OCI-M2 (cell line): ENCODE data around the gene KIF1B.

Source experiments
- DNase-seq: peaks from one replicate; lab custom pipeline; 2025; ENCODE audit not compliant: unreplicated experiment; lab: John Stamatoyannopoulos, UW

KIF1B gene

DNA sequence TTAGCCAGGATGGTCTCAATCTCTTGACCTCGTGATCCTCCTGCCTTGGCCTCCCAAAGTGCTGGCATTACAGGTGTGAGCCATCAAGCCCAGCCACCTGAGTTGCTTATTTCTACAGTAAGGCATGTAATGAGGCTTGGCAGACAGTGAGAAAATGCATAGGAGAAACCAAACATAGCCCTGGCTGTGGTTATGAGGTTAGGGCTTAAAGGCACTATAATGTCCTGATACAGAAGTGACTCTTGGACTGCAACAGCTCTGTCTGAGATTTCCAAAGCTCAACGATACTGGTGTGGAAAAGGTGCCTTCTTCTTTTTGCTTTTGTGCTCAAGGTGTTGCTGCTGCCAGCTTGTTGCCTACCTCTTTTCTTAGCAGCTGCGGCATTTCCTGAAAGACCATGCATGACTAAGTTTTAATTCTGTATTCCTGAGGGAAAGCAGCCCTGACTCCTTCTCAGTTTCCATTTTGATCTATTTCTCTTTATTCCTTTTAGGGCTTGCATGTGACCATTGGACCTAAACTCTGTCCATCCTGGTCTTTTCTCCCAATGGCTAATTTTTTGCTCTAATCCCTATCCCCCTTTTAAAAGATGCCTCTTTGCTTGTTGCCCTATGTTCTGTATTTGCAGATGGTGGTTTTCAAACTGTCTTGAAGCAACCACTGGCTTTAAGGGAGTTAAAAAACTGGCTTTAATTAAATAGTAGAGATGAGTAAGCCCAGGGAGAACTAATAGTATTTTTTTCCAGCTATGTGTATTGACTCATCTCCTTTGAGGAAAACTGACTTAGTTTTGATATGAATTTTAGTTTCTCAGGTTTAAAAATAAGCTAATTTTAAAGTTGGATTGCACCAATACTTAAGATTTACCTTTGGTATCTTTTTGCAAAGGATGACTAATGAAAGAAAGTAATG is 70.3 kb downstream of the KIF1B start:
- DNase-seq, result no peak

DNA sequence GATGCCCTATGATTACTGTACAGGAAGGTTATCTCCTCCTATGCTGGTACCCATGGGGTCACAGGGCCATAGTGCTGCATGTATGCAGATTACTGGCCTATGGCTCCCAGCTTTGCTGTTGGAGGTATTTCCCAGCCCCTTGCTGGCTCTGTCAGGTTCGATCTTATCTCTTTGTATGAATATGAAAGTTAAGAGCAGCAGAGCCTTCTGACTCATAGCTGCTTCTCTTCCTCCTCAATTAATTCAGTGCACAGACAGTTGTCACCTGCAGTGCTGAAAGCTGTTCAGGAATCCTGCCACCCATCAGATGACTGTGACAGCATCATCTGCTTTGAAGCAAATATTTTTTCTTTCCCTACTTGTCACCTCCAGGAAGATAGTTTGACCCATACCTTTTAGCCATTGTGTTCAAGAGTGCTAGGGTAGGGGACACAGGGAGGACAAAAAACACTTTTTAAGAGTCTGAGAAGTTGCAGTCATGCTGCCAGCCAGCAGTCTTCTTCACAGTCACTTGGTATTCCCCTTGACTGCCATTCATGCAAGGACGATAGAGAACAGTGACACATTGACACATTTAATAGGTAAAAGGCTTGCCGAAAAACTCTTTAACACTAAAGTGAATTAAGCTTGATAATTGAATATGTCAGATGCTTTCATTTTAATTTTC is 73.1 kb downstream of the KIF1B start:
- no peak for DNase-seq

DNA sequence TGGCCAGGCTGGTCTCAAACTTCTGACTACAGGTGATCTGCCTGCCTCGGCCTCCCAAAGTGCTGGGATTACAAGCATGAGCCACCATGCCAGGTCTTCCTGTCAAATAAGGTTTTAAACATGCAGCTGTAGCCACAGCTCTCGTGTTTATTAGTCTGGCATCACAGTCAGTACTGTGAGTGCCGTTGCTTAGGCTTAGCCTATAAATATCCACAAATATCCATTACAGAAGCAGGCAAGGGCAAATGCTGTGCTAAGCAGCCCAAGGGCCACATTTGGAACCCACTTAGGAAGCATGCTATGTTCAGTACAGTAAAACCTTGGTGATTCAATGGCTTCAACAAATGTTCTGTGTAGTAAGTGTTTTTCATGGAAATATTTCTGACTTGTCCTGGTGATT is 75.9 kb downstream of the KIF1B start:
- no peak for DNase-seq

DNA sequence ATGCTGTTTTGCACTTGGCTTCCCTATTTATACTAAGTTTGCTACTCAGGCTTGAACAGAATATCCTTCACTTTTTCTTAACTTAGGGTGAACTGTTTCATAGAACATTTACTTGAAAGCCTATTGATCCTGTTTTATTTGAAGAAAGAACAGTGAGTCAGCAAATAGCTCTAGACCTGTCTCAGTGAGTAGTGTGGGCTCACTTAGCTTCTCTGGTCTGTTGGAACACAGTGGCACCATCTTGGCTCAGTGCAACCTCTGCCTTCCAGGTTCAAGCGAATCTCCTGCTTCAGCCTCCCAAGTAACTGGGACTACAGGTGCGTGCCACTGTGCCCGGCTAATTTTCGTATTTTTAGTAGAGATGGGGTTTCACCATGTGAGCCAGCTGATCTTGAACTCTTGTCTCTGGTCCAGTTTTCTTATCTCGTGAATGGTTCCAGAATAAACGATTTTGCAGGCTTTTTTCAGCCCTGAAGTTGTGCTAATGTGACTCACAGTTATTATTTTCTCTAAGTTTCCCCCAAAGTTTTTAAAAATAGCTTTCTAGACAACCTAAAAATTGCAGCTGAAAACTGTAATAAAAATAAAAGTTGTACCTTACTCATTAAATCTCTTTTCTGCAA is 76.8 kb downstream of the KIF1B start:
- no peak for DNase-seq

DNA sequence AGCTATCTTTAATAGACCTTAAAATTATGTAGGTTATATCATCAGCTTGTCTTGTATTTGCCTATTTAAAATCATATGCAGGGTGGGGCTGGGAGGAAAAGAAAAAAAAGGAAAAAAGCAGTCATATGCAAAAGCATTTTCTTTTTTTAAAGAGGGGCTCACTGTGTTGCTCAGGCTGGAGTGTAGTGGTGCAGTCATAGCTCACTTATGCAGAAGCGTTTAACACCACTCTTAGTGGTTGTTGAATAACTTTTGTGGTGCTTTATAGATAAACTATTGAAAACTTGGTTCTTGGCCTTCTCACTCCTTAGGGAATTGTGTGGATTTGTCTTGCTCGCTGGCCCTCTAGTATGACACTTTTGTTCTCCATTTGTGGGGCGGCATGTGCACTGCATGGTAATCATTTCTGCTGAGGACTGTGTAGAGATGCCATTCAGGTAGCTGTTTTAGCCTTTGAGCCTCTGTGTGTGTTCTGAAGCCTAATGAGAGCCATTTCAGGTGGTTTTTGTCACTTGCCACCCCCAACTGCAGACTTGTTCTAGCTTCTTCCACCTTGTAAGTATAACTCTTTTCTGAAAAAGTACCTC is 77.8 kb downstream of the KIF1B start:
- DNase-seq, result no peak

DNA sequence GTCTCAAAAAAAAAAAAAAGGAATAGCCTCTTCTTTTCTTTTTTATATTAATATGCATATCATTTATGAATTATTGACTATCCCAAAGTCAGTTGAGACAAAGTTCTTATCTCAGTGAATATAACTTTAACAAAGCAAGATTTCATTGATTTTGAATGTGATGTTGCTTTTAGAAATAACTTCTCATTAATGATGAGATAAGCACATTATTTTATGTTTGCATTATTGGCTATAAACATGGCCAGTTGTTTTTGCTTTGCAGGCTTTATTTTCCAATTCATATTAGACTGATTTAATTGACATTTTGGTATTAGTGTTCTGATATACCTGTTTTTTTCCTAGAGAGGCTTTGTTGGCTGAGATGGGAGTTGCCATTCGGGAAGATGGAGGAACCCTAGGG is 81.3 kb downstream of the KIF1B start:
- DNase-seq, result no peak

DNA sequence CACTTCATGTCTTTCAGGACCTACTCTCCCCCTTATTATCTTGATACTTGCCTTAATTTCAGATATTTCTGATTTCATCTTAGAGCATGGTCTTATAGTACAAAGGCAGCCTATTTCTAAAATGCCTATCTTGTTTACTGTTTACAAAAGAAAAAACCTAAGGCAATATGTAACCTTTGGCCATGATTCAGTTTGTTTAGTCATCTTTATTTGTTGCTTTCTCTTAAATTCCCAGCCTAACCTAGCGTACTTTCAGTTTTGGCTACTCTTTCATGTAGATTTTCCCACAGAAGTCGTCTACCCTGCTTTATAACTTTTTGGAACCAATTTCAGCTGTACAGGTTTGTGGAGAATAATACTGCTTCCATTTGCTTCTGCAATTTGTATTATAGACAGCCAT is 81.8 kb downstream of the KIF1B start:
- DNase-seq, result no peak

DNA sequence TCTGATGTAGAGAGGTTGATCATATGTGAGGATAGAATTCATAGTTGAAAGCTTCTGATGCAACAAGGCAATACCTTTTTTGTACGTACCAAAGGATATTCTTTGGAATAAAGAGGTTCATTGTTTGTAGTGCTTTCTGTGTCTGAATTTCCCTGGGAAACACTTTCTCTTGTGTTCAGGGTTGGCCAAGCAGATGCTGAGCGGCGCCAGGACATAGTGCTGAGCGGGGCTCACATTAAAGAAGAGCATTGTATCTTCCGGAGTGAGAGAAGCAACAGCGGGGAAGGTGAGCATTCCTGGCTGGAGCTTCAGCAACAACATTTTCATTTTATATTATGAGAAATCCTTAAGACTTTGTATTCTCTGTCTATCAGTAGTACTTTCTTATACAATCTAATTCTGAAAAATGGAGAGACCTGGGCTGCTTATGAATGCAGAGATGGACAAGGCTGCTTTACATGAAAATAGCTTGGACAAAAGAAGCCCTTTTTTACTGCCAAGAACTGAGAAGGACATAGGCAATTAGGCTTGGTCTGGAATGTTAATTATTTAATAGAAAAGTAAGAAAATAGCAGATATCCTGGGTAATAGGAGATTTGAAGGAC is 85.2 kb downstream of the KIF1B start:
- no peak for DNase-seq

DNA sequence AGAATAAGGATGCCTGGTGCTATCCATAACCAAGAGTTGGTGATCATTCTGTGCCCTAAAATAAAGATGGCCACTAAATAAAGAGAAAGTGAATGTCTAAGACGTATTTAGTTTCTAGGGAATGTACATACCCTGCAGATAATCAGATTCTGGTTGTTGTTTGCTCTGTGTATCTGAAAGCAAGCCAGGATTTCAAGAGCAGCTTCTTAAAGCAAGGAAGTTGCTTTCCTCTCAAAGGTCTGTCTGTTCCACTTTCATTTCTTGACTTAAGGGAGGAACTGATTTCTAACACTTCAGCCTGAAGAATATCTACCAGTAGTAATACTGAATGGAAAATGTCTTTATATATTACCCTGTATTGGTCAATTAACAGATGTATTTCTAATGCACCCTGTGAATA is 88.8 kb downstream of the KIF1B start:
- DNase-seq, result no peak

DNA sequence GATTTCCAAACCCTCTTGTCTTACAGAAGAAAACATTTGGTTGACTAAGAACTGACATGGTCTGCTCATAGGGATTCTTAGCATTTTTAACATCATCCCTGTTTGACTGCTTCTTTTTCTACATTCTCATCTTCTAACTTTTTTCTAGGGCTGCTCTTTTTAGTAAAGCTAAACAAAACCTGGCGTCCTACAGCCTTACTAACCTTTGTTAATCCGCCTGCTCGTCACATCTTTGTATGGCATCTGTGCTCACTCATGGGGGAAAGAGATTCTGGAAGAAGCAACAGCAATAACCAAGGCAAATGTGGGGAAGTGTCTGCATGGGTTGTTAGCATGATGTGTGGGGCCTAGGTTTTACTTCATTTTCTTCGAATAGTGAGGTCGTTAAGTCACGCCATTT is 92.0 kb downstream of the KIF1B start:
- no peak for DNase-seq

DNA sequence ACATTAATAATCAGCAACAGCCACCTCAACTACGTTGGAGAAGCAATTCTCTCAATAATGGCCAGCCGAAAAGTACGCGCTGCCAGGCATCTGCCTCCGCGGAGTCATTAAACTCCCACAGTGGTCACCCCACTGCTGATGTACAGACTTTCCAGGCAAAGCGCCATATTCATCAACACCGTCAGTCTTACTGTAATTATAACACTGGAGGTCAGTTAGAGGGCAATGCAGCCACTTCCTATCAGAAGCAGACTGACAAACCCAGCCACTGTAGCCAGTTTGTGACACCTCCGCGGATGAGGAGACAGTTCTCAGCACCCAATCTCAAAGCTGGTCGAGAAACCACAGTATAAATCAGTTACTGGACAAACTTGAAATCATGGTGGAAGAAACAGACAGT is 93.9 kb downstream of the KIF1B start:
- no peak for DNase-seq

DNA sequence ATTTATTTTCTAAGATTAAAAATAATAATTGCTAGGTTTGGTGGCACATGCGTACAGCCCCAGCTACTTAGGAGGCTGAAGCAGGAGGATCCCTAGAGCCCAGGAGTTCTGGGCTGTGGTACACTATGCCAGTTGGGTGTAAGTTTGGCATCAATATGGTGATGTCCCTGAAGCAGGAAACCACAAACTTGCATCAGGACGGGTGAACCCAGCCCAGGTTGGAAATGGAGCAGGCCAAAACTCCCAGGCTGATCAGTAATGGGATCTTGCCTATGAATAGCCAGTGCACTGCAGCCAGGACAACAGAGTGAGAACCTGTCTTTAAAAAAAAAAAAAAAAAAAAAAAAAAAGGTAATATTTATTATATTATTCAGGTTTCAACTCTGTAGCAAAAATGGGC is 96.1 kb downstream of the KIF1B start:
- DNase-seq, result no peak

DNA sequence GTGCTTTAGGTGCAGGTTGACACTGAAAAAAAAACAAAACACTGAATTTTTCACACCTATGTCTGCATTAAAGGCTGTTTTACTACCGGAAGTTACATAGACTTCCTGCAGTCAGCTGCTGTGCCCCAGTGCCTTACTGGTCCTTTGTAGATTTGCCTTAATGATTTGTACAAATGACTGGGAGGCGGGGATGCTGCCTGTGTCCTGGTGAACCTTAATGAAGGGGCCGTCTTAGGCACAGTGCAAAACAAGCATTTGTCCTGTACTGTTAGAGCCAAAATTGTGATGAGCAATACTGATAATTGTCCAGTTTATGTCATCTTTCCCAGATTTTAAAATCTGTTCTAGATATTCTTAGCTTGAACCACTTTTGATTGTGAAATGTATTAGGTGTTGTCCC is 97.6 kb downstream of the KIF1B start:
- DNase-seq, result no peak

DNA sequence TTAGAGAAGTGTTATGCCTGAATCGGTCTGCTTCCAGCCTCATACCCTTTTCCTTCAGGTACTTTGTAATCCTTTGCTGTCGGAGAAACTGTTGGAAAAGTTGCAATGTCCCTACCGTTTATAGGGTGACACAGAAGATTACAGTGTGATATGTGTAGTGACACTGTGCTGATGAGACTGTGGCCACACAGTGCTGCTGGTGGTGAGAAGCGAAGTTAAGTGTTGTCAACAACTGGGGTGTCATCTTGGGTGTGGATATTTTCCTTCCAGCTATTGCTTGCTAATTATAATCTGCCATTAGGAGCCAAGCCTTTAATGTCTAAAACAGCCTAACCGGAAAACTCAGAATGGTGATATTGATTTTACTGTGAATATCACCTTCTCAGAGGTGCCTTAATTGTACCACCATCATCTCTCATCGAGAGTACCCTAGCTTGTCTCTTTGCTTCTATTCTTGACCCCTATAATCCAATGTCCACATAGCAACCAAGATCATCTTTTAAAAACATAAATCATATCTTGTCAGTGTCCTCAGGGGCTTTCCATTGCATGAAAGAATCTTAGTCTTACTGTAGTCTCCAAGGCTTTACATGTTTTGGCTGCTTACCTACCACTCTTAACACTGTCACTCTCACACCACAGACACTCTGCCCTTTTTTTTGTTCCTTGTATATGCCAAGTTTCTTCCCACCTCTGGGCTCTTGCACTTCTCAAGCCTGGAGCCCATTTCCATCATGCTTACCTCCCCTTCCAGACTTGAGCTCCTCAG is 99.1 kb downstream of the KIF1B start:
- DNase-seq, result no peak

DNA sequence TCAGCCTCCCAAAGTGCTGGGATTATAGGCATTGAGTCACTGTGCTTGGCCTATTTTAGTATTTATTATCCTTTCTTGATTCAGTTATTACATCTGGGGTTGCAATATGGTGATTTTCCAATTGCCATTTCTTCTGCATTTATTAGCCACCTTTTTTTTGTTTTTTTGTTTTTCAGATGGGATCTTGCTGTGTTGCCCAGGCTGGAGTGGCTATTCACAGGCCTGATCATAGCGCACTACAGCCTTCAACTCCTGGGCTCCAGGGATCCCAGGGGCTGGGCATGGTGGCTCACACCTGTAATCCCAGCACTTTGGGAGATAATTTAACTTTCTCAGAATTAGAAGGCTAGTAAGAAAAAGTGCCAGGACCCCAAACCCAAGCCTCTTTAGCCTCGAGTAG is 106.4 kb downstream of the KIF1B start:
- DNase-seq, result no peak

DNA sequence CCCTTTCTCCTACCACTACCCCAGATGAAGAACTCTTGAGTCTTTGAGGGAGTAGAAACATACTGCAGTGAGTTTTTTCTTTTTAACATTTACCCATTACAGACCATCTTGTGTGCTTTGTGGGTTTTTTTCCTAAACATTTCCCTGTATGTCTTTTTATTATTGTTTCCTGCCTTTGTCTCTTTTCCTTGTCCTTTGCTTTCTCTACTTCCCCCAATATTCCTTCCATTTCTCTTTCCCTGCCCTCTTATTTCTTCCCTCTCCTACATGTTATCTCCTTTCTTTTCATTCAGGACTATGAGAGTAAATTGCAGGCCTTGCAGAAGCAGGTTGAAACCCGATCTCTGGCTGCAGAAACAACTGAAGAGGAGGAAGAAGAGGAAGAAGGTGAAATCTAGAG is 109.4 kb downstream of the KIF1B start:
- no peak for DNase-seq

DNA sequence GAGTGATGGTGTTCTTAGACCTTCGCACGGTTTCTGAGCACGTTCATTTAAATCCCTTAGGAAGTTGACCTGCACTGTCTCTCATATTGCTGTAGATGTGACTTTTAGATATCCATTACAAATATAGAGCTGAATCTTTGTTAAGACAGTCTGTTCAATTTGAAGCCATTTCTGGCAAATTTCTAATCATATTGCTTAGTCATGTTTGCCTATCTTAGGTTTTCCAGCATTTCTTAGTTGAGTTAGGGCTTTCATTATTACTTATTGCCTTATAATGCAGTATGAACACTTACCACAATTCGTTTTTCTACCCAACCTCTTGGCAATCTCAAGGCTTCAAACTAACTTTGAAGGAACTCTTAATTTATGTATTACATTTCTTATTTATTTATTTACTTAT is 110.0 kb downstream of the KIF1B start:
- DNase-seq, result no peak

DNA sequence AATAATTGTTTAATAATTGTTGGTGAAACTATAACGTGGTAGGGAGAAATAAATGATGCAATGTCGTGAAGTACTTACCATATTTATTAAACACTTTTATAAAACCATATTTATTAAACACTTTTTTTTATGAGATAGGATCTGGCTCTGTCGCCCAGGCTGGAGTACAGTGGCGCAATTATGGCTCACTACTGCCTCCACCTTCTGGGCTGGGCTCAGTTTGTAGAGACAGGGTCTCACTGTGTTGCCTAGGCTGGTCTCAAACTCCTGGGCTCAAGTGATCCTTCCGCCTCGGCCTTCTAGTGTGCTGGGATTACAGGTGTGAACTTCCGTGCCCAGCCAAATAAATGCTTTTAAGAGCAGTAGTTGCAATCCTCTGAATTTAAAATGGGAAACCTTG is 112.5 kb downstream of the KIF1B start:
- no peak for DNase-seq

DNA sequence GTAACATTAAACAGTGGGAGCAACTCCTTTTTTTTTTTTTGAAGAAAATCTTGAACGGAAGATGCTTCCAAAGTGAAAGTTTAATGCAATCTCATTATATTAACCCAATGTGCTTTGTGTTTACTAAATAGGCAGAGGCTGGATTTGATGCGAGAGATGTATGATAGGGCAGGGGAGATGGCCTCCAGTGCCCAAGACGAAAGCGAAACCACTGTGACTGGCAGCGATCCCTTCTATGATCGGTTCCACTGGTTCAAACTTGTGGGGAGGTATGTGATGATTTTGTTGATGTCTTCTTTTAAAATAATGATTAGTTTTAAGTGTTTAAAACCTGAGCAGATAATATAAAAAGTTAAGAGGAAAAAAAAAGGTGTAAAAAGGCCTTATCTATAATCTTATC is 114.3 kb downstream of the KIF1B start:
- DNase-seq, result no peak

DNA sequence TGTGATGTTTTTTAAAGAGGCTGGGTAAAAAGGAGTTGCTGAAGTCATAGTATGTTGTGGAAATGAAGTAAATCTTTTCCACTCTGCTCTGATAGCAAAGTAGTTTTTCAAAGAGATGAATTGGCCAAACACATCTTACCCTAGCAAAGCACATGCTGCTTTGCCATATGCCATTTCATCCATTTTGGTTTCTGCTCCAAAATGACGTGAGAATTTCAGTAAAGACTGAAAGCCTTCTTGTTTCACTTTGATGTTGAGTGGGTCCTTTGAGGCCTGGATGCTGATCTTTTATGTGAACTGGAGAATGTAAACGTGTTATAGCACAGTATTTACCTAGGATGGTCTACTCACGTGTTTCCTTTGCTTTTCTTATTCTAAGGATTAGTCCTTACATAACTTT is 115.2 kb downstream of the KIF1B start:
- no peak for DNase-seq

DNA sequence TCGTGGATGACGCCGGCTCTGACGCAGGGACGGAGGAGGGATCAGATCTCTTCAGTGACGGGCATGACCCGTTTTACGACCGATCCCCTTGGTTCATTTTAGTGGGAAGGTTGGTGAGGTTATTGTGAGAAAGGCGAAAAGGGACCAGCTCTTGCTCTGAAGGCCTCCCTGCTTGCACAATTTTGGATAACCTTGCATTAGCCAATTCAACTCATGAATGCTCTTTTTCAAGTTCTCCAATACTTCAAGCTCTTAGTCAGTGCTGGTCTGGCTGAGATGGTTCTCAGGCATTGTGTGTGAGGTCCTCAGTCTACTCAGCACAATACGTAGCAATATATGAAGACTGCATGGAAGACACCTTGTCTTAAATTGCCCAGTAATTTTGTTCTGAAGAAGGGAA is 115.9 kb downstream of the KIF1B start:
- DNase-seq, result no peak
